Kidney (tissue), 14 donors: ENCODE results near the gene SPG7. TPM values are rescaled to one million over a fixed set of nuclear protein-coding genes. Genes with fewer than 3 reads are reported as not detected.

Source experiments
- DNase-seq, 5 donors: peaks; one replicate each; pipeline ENCODE4 v3.0.0-alpha.2; 2013 to 2020
- FAIRE-seq: peaks from 2 replicates; lab custom pipeline; 2012; peaks lifted over from hg19 to GRCh38; lab: Jason Lieb, UNC
- H3K27ac ChIP-seq, 2 donors: one replicate each; pipeline ENCODE4 v1.7.0; 2013; ENCODE audit warnings: low read depth in 2 of 2, low read length in 2 of 2, inconsistent platforms in 1 of 2
- H3K27me3 ChIP-seq: one replicate; pipeline ENCODE4 v1.7.1; 2013; ENCODE audit warnings: low read length, inconsistent platforms; ENCODE audit not compliant: control insufficient read depth, insufficient read depth
- H3K36me3 ChIP-seq, 3 donors: one replicate each; pipeline versions ENCODE4 v1.7.0 to v1.7.1; 2013; ENCODE audit warnings: low read length in 3 of 3, control low read depth in 1 of 3, inconsistent platforms in 1 of 3; ENCODE audit not compliant: insufficient read depth in 3 of 3, control insufficient read depth in 2 of 3
- H3K4me1 ChIP-seq, 3 donors: one replicate each; pipeline versions ENCODE4 v1.7.0 to v1.7.1; 2013; ENCODE audit warnings: low read length in 3 of 3, inconsistent platforms in 1 of 3, low read depth in 1 of 3; ENCODE audit not compliant: control insufficient read depth in 2 of 3, insufficient read depth in 2 of 3
- H3K4me3 ChIP-seq, 3 donors: one replicate each; pipeline versions ENCODE4 v1.7.0 to v1.8.1; 2013; ENCODE audit warnings: low read length in 3 of 3, control low read depth in 1 of 3, inconsistent platforms in 1 of 3
- H3K9ac ChIP-seq, 3 donors: one replicate each; pipeline versions ENCODE4 v1.7.0 to v1.7.1; 2013; ENCODE audit warnings: low read length in 3 of 3, control low read depth in 1 of 3, inconsistent platforms in 1 of 3
- H3K9me3 ChIP-seq, 3 donors: one replicate each; pipeline versions ENCODE4 v1.7.0 to v1.7.1; 2013; ENCODE audit warnings: low read length in 3 of 3, control low read depth in 1 of 3, inconsistent platforms in 1 of 3; ENCODE audit not compliant: control insufficient read depth in 2 of 3, insufficient read depth in 1 of 3
- intact Hi-C: fragments of 100-400 bp; cut with DNase I; formaldehyde crosslinking; loops from one replicate; pipeline ENCODE4 v1.11.1; 2022
- polyA plus RNA-seq: library from polyadenylated mRNA; stranded (reverse); fragments of 350-450 nt; fragmentation: Illumina TruSeq; extraction: RNeasy Lipid Tissue Mini Kit (QIAGEN cat#74804); gene quantifications from one replicate; pipeline ENCODE4 v1.2.3, GENCODE V29; 2014; ENCODE audit warnings: low read depth, low replicate concordance; ENCODE audit not compliant: insufficient read depth
- total RNA-seq: library from RNA; stranded (reverse); fragmentation: NEBNext Ultra II Directional; extraction: Animal tissue kit (Norgen Biotek cat#: 25700); gene quantifications from one replicate; pipeline ENCODE4 v1.2.1, GENCODE V29; 2021
- TF ChIP-seq, protein P1 (sequence below): IDR thresholded peaks from 3 replicates; pipeline ENCODE4 v1.5.1; 2012; ENCODE audit warnings: mild to moderate bottlenecking, moderate library complexity, borderline replicate concordance; ENCODE audit not compliant: insufficient read depth; ENCODE audit errors: extremely low read depth
- donor health status: control.
- donor health status: control.
- donor health status: control.
- donor health status: control.
- donor health status: control.
- donor health status: DM: yes; HTN: yes; CAD: no.
- donor health status: Normal renal cell carcinoma (clear cell type).

SPG7 gene
- total and polyA plus RNA-seq, 2 donors from 2014 or later = 71.0 to 108 TPM

DNA sequence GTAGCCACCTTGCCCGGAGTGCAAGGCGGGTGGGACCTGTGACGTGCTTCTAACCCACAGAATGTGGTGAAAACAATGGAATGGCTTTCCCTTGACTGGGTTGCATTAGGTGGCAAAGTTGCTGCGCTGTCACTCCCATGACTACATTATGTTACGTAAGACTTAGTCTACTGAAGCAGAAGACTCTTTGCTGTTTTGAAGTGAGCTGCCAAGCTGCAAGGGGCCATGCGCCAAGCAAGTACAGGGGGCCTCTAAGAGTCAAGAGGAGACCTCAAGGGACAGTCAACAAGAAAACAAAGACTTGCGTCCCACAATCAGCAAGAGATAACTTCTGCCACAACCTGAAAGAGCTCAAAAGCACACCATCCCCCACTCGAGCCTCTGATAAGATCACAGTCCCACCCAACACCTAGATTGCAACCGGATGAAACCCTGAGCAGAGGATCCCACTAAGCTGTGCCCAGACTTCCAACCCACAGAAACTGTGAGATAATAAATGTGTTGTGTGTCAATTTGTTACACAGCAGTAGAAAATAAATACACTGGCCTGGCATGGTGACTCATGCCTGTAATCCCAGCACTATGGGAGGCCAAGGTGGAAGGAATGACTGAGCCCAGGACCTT lies 34.3 kb upstream of the SPG7 start:
- H3K4me3 ChIP-seq = no peak overlapping the region
- H3K36me3 ChIP-seq = no peaks in the 10 kb centered on the region
- H3K4me1 ChIP-seq = peaks cover 0 to 30% (median 21%) of the 10 kb centered on the region in 3 donors
- H3K27ac ChIP-seq = no peak overlapping the region
- FAIRE-seq (no peak), DNase-seq (no peak)
- intact Hi-C loops = no loop called here
- TF ChIP-seq, protein P1, sequence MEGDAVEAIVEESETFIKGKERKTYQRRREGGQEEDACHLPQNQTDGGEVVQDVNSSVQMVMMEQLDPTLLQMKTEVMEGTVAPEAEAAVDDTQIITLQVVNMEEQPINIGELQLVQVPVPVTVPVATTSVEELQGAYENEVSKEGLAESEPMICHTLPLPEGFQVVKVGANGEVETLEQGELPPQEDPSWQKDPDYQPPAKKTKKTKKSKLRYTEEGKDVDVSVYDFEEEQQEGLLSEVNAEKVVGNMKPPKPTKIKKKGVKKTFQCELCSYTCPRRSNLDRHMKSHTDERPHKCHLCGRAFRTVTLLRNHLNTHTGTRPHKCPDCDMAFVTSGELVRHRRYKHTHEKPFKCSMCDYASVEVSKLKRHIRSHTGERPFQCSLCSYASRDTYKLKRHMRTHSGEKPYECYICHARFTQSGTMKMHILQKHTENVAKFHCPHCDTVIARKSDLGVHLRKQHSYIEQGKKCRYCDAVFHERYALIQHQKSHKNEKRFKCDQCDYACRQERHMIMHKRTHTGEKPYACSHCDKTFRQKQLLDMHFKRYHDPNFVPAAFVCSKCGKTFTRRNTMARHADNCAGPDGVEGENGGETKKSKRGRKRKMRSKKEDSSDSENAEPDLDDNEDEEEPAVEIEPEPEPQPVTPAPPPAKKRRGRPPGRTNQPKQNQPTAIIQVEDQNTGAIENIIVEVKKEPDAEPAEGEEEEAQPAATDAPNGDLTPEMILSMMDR = no peak
- no peaks in the 10 kb centered on the region for H3K27me3 ChIP-seq
- no peak overlapping the region for H3K9ac ChIP-seq
- H3K9me3 ChIP-seq = no peaks in the 10 kb centered on the region

DNA sequence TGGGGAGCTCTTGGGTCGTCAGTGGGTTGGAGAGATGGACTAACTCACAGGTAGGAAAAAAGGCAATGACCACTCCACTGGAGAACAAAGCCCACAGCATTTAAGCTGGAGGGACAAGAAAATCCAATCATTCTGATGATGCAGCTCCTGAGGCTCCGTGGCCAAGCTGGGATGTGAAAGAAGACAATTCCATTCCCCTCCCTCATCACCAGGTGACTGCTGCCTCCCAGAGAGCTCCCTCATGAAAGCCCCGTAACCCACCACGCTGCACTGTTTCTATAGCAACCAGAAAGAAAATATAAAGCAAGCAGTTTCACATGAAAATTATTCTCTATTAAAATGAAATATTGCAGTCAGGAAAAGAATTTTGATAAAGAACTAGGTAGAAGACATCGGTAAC lies 33.1 kb upstream of the SPG7 start:
- no peaks in the 10 kb centered on the region for H3K27me3 ChIP-seq
- no peak overlapping the region for H3K27ac ChIP-seq
- no peak for DNase-seq
- H3K4me1 ChIP-seq = peaks cover 0 to 30% (median 21%) of the 10 kb centered on the region in 3 donors
- no peaks in the 10 kb centered on the region for H3K9me3 ChIP-seq
- TF ChIP-seq, protein P1 = no peak
- intact Hi-C loops = no loop called here
- H3K36me3 ChIP-seq = no peaks in the 10 kb centered on the region
- no peak overlapping the region for H3K4me3 ChIP-seq
- H3K9ac ChIP-seq = no peak overlapping the region
- no peak for FAIRE-seq

DNA sequence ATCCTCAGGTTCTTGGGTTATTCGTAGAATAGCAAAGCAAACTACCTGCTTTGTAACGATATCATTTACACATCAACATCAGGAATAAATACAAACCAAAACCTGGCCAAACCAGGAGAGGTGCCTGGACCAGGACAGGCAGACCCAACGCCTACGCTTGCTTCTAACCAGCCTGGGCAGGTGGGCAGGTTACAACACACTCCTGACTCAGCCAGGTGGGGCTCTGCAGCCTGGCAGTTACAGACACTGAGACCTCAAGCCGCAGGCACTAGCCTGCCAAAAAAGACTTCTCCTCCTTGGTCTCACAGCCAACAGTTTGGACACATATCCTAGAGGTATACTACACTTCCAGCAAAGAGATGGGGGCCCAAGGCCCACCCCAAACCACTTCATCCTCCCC lies 31.8 kb upstream of the SPG7 start:
- TF ChIP-seq, protein P1 = no peak
- DNase-seq = no peak
- H3K9ac ChIP-seq = no peak overlapping the region

DNA sequence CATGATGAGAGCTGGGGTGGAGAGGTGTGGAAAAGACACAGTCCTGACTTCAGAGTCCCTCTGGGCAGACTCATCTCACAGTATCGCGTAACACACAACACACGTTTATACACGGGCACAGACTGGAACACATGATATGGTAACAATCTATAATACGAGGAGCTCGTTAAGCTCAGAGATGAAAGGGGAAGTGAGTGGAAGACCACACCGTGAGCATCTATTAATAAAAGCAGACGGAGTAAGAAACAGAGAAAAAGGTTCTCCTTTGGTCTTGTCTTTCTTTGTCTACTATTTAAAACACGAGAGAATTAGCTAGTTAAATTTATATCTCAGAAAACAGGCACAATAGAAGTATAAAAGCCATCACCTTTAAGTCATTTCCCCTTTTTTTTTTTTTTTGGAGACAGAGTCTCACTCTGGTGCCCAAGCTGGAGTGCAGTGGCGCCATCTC lies 31.4 kb upstream of the SPG7 start:
- intact Hi-C loops = no loop called here
- FAIRE-seq (no peak), DNase-seq (no peak)
- TF ChIP-seq, protein P1 = no peak
- Histone ChIP-seq H3K36me3 (no peaks in the 10 kb centered on the region), H3K9ac (no peak overlapping the region), H3K27me3 (no peaks in the 10 kb centered on the region), H3K4me1 (peaks cover 0 to 26% (median 21%) of the 10 kb centered on the region in 3 donors), H3K4me3 (no peak overlapping the region), H3K27ac (no peak overlapping the region), H3K9me3 (no peaks in the 10 kb centered on the region)

More for the DNA sequence above, 31.8 kb upstream of the SPG7 start:
- Histone ChIP-seq H3K36me3 (no peaks in the 10 kb centered on the region), H3K27ac (no peak overlapping the region), H3K9me3 (no peaks in the 10 kb centered on the region), H3K27me3 (no peaks in the 10 kb centered on the region), H3K4me3 (no peak overlapping the region), H3K4me1 (peaks cover 0 to 27% (median 21%) of the 10 kb centered on the region in 3 donors)
- intact Hi-C loops = no loop called here
- no peak for FAIRE-seq
